Subcutaneous abdominal adipose tissue (tissue), 5 donors: ENCODE measurements around the gene HES7.
A peak's percentile ranks its signal among the peaks of the same experiment; 100 is the strongest.
"Not testable (repeated sequence)": the region's sequence is repeated elsewhere in the genome, so short reads cannot be mapped to it uniquely, and the experiment has no call there.

Experiments
- H3K27ac ChIP-seq: one replicate; pipeline ENCODE4 v1.7.0; 2013; ENCODE audit warnings: low read depth, mild to moderate bottlenecking, inconsistent platforms, low read length, moderate library complexity
- H3K27me3 ChIP-seq, 5 donors: one replicate each; pipeline ENCODE4 v1.7.0; 2013; ENCODE audit warnings: low read length in 5 of 5, inconsistent platforms in 1 of 5; ENCODE audit not compliant: control insufficient read depth in 5 of 5, insufficient read depth in 4 of 5
- H3K36me3 ChIP-seq, 5 donors: one replicate each; pipeline ENCODE4 v1.7.0; 2013; ENCODE audit warnings: low read length in 5 of 5; ENCODE audit not compliant: control insufficient read depth in 5 of 5, insufficient read depth in 5 of 5
- H3K4me1 ChIP-seq, 5 donors: one replicate each; pipeline ENCODE4 v1.7.0; 2013; ENCODE audit warnings: low read length in 5 of 5, mild to moderate bottlenecking in 3 of 5, moderate library complexity in 1 of 5; ENCODE audit not compliant: control insufficient read depth in 5 of 5, insufficient read depth in 5 of 5
- H3K4me3 ChIP-seq, 5 donors: one replicate each; pipeline ENCODE4 v1.7.0; 2013; ENCODE audit warnings: low read length in 5 of 5, low read depth in 1 of 5
- H3K9ac ChIP-seq, 5 donors: one replicate each; pipeline ENCODE4 v1.7.0; 2013; ENCODE audit warnings: low read length in 5 of 5, mild to moderate bottlenecking in 4 of 5, moderate library complexity in 3 of 5
- H3K9me3 ChIP-seq, 5 donors: one replicate each; pipeline ENCODE4 v1.7.0; 2013; ENCODE audit warnings: low read length in 5 of 5; ENCODE audit not compliant: control insufficient read depth in 5 of 5
- donor health status: healthy.
- donor health status: healthy.
- donor health status: healthy.
- donor health status: healthy.
- donor health status: healthy.

Gene HES7

GRCh38 chr17:8123695-8124349 lies at the start of gene HES7:
Gene HES7 (minus strand): TSS chr17:8124106. CDS start chr17:8124084, 22 bp downstream.
- no peak within 1 kb of the TSS for H3K27ac ChIP-seq
- no peaks in the 10 kb centered on the region for H3K36me3 ChIP-seq
- H3K27me3 ChIP-seq = peaks cover 20 to 33% (median 26%) of the 10 kb centered on the region in 5 donors
- no peaks in the 10 kb centered on the region for H3K9me3 ChIP-seq
- H3K9ac ChIP-seq = peak within 1 kb of the TSS in 2 of 5 donors; percentile 9 to 62
- peaks cover 13 to 77% (median 71%) of the 10 kb centered on the region in 5 donors for H3K4me1 ChIP-seq
- peak within 1 kb of the TSS; percentile 57 to 82 (median 71) for H3K4me3 ChIP-seq

DNA sequence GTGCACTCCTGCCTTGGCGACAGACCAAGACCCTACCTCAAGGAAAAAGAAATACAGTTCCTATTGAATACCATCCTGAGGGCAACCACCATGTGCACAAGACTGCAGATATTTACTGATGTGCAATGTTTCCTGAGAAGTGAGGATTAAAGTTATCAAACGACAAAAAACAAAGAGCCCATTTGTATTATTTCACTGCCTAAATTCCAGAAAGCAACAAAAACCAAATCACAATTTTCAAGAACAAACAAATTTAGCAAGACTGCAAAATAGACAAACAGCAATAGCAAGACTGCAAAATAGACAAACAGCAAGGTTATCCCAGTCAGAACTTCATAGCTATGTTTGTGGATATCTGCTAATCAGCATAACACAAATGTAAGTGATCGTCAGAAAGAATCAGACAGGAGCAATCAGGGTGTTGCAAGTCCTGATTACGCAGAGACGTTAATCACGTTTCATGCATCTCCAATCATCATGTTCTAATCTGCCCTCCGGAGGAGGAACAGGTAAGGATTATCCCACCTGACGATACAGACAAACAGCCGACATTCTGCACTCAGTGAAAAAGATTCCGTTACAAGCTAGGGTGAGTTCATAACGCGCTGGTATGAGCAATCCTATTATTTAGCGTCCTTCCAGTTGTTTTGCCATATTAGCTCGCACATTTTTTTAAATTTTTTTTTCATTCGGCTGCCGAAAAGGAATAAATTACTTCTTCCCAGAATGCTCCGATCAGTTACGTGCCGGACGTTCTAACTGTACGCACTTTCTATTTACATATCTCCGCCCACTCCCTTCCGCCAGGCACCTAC lies 49.4 kb upstream of the HES7 start:
- H3K9ac ChIP-seq = peak overlapping the region; percentile 57 to 80 (median 66)
- peak overlapping the region; percentile 40 to 73 (median 58) for H3K4me3 ChIP-seq
- no peaks in the 10 kb centered on the region for H3K9me3 ChIP-seq
- H3K36me3 ChIP-seq = no peaks in the 10 kb centered on the region
- H3K27ac ChIP-seq = peak overlapping the region; percentile 94
- no peaks in the 10 kb centered on the region for H3K27me3 ChIP-seq
- H3K4me1 ChIP-seq = peaks cover 3 to 35% (median 29%) of the 10 kb centered on the region in 5 donors

- H3K36me3 ChIP-seq, H3K9ac ChIP-seq: not testable (repeated sequence)
These were observed 46.3 kb upstream of the HES7 start for GRCh38 chr17:8170186-8170585.

DNA sequence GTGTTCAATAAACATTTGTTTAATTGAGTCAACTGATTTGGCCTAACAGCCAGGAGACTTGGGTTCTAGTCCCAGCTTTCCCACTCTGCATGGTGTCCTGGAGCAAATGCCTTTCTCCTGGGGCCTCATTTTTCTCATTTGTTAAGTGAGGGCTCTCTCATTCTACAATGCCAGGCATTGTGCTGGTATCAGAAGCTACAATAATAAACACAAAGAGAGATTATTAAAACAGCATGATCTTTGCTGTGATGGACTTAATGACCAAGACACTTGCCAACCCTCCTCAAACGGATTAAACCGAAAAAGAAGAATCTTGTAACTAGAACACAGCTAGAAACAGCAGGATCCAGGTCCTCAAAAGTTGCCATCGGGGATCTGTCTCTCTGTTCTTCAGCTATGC lies 43.6 kb upstream of the HES7 start:
- Histone ChIP-seq H3K27ac (no peak overlapping the region), H3K36me3 (no peaks in the 10 kb centered on the region), H3K9ac (no peak overlapping the region), H3K9me3 (no peaks in the 10 kb centered on the region), H3K27me3 (no peaks in the 10 kb centered on the region), H3K4me3 (no peak overlapping the region), H3K4me1 (peaks cover 5 to 23% (median 18%) of the 10 kb centered on the region in 5 donors)

More at GRCh38 chr17:8170186-8170585, 46.3 kb upstream of the HES7 start:
- H3K4me1 ChIP-seq = peaks cover 0 to 17% (median 9%) of the 10 kb centered on the region in 5 donors
- H3K27ac ChIP-seq, H3K4me3 ChIP-seq, H3K9me3 ChIP-seq, H3K27me3 ChIP-seq: not testable (repeated sequence)

DNA sequence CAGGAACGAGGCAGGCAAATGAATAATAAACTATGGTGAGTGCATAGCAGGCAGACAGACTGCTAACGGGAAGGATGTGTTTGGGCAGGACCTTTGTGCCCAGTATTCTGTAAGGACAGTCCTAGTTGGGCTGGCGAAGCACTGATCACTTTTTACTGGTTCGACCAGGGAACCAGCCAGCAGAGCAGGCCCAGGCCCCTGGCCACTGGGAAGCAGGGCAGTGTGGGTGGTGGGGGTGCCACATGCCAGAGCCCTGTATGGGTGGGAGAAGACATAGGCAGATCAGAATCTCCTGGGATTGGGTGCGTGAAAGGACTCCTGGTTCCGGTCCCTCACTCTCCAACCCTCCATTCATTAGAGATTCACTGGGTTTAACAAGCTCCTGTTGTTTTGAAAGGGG lies 42.8 kb upstream of the HES7 start:
- no peaks in the 10 kb centered on the region for H3K9me3 ChIP-seq
- peaks cover 0 to 1% (median 0%) of the 10 kb centered on the region in 5 donors for H3K36me3 ChIP-seq
- H3K4me3 ChIP-seq = no peak overlapping the region
- no peak overlapping the region for H3K27ac ChIP-seq
- H3K27me3 ChIP-seq = no peaks in the 10 kb centered on the region
- H3K4me1 ChIP-seq = peaks cover 8 to 28% (median 25%) of the 10 kb centered on the region in 5 donors
- H3K9ac ChIP-seq = no peak overlapping the region

DNA sequence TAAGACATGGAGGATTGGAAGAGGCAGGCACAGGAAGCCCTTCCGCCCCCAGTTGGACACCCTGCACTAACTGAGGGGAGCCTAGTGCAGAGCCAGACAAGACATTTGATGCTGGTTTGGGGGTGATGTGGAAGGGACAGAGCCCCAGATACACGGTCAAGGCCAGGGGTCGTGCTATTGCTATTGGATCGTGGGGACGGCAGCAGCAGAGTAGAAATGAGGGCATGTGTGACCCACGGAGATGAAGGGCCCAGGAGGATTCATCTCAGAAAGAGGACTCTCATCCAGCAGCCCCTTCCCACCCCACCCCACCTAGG lies 40.9 kb upstream of the HES7 start:
- H3K27me3 ChIP-seq = no peaks in the 10 kb centered on the region
- peak overlapping the region; percentile 93 for H3K27ac ChIP-seq
- H3K9ac ChIP-seq = peak overlapping the region in 2 of 5 donors; percentile 12 to 33
- H3K4me3 ChIP-seq = peak overlapping the region in 1 of 5 donors; percentile 92
- no peaks in the 10 kb centered on the region for H3K9me3 ChIP-seq
- peaks cover 2 to 20% (median 15%) of the 10 kb centered on the region in 5 donors for H3K36me3 ChIP-seq
- peaks cover 10 to 43% (median 40%) of the 10 kb centered on the region in 5 donors for H3K4me1 ChIP-seq

GRCh38 chr17:8163978-8164814 lies 40.3 kb upstream of the HES7 start:
- H3K27me3 ChIP-seq = no peaks in the 10 kb centered on the region
- H3K4me1 ChIP-seq = peaks cover 10 to 46% (median 40%) of the 10 kb centered on the region in 5 donors
- H3K4me3 ChIP-seq = peak overlapping the region in 4 of 5 donors; percentile 14 to 92 (median 30)
- H3K9ac ChIP-seq = peak overlapping the region; percentile 22 to 77 (median 39)
- H3K36me3 ChIP-seq = peaks cover 2 to 26% (median 21%) of the 10 kb centered on the region in 5 donors
- H3K9me3 ChIP-seq = no peaks in the 10 kb centered on the region
- H3K27ac ChIP-seq = peak overlapping the region; percentile 93

DNA sequence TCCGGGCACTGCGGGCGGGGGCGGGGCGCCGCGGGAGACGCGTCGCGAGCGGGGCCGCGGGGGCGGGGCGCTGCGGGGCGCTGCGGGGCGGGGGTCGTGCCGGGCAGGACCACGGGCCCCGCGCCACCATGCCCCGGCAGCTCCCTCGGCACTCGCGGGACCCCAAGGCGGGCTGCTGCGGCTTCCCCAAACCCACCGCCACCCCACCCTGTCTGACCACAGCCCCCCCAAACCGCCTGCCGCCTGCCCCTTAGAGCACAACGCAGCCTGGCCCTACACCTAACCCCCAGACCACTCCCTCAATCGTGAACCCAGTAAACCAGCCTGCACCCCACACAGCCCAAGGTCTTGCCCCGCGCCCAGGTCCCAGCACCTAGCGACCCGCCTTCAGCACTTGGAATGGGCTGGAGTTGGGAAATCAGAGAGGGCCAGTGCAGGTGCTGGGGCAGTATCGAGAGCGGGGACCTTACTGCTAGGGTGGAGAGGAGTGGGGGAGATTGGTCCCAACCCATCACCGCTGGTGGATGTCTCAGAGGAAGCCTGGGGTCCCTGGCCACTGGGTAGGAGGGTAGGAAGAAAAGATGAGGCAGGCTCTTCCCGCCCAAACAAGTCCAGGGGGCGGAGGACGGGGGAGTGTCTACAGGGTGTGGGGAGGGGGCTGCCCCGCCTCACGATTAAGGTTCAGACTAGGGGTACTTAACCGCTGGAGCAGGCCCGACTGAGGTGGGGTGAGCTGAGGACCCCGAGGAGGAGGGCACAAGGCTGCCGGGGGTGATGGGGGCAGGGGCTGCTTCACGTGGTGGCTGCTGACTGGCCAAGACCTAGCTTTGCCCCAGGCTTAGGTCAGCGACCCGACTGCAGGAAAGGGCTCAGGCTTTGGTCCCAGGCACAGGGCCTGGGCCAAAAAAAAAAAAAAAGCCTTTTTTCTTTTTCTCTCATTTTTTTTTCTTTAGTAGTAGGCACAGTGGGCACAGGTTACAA lies 39.4 kb upstream of the HES7 start:
- Histone ChIP-seq H3K27me3 (no peaks in the 10 kb centered on the region), H3K4me1 (peaks cover 10 to 51% (median 46%) of the 10 kb centered on the region in 5 donors), H3K27ac (peak overlapping the region; percentile 93), H3K4me3 (peak overlapping the region; percentile 37 to 97 (median 65)), H3K9me3 (no peaks in the 10 kb centered on the region), H3K9ac (peak overlapping the region in 4 of 5 donors; percentile 65 to 77 (median 72)), H3K36me3 (peaks cover 2 to 28% (median 25%) of the 10 kb centered on the region in 5 donors)
